KMS-11 (cell line): Measurements from ENCODE around the gene TRIM28.
"Not testable (repeated sequence)": the region's sequence is repeated elsewhere in the genome, so short reads cannot be mapped to it uniquely, and the experiment has no call there.

Experiments
- H2AFZ ChIP-seq: fragments of 200-600 bp; sonication (generic); 2 replicates; pipeline ENCODE4 v1.6.1; 2016; ENCODE audit warnings: antibody characterized with exemption, mixed run types, low read depth
- H3K27ac ChIP-seq: fragments of 200-600 bp; sonication (generic); 2 replicates; pipeline ENCODE4 v1.6.1; 2016; ENCODE audit warnings: mild to moderate bottlenecking, mixed run types
- H3K27me3 ChIP-seq: fragments of 200-600 bp; sonication (generic); 2 replicates; pipeline ENCODE4 v1.6.1; 2017; ENCODE audit warnings: mild to moderate bottlenecking, low read depth, mixed run types, moderate library complexity; ENCODE audit not compliant: insufficient read depth
- H3K36me3 ChIP-seq: fragments of 200-600 bp; sonication (generic); 2 replicates; pipeline ENCODE4 v1.6.1; 2017; ENCODE audit warnings: mild to moderate bottlenecking, mixed run types; ENCODE audit not compliant: insufficient read depth
- H3K4me1 ChIP-seq: fragments of 200-600 bp; sonication (generic); 2 replicates; pipeline ENCODE4 v1.6.1; 2016; ENCODE audit warnings: mild to moderate bottlenecking, low read depth, mixed run types; ENCODE audit not compliant: poor library complexity, severe bottlenecking
- H3K4me2 ChIP-seq: fragments of 200-600 bp; sonication (generic); 2 replicates; pipeline ENCODE4 v1.7.0; 2016; ENCODE audit warnings: mild to moderate bottlenecking, mixed run types
- H3K4me3 ChIP-seq: fragments of 200-600 bp; sonication (generic); IDR thresholded peaks from 2 replicates; pipeline ENCODE4 v1.6.1; 2017; ENCODE audit warnings: low read depth, low read length, mixed read lengths; ENCODE audit not compliant: insufficient read depth
- H3K79me2 ChIP-seq: fragments of 200-600 bp; sonication (generic); 2 replicates; pipeline ENCODE4 v1.6.1; 2016; ENCODE audit warnings: low read depth, mixed run types; ENCODE audit not compliant: insufficient read depth
- H3K9ac ChIP-seq: fragments of 200-600 bp; sonication (generic); 2 replicates; pipeline ENCODE4 v1.6.1; 2016; ENCODE audit warnings: mild to moderate bottlenecking, mixed run types
- H4K20me1 ChIP-seq: fragments of 200-600 bp; sonication (generic); 2 replicates; pipeline ENCODE4 v1.6.1; 2016; ENCODE audit warnings: mild to moderate bottlenecking, mixed run types; ENCODE audit not compliant: insufficient read depth
- TF ChIP-seq, protein P1 (sequence below): fragments of 200-600 bp; sonication (generic); conservative IDR thresholded peaks from 2 replicates; pipeline ENCODE4 v1.6.1; 2017; ENCODE audit warnings: low read depth, mild to moderate bottlenecking, antibody characterized with exemption, low read length, moderate library complexity, mixed read lengths

Gene TRIM28

DNA sequence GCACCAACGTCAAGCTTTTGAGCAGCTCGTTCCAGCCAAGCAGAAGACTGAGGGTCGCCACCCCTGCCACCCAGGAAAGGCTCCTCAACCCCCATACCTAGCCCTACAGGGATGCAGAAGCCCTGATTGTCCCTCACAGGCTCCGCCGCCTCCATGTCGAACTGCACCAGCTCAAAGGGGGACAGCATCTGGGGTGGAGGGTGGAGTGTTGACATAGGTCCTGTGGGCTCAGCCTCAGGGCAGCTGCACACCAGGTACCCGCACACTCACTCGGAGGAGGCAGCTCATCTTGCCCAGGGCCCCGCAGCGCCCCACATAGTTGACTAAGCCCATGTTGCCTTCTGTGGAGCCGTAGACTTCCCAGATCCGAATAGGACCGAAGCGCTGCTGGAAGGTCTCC lies 43.6 kb upstream of the TRIM28 start:
- no peaks in the 10 kb centered on the region for H3K27me3 ChIP-seq
- no peaks in the 10 kb centered on the region for H4K20me1 ChIP-seq
- 0 out of 2 replicates have a peak, but pooled peaks cover 16% of the 10 kb centered on the region for H3K79me2 ChIP-seq
- H3K4me2 ChIP-seq, result no peak overlapping the region
- TF ChIP-seq, protein P1, sequence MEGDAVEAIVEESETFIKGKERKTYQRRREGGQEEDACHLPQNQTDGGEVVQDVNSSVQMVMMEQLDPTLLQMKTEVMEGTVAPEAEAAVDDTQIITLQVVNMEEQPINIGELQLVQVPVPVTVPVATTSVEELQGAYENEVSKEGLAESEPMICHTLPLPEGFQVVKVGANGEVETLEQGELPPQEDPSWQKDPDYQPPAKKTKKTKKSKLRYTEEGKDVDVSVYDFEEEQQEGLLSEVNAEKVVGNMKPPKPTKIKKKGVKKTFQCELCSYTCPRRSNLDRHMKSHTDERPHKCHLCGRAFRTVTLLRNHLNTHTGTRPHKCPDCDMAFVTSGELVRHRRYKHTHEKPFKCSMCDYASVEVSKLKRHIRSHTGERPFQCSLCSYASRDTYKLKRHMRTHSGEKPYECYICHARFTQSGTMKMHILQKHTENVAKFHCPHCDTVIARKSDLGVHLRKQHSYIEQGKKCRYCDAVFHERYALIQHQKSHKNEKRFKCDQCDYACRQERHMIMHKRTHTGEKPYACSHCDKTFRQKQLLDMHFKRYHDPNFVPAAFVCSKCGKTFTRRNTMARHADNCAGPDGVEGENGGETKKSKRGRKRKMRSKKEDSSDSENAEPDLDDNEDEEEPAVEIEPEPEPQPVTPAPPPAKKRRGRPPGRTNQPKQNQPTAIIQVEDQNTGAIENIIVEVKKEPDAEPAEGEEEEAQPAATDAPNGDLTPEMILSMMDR, result no peak
- no peak overlapping the region for H3K27ac ChIP-seq
- peaks cover 10% of the 10 kb centered on the region for H3K4me1 ChIP-seq
- no peak overlapping the region for H2AFZ ChIP-seq
- no peaks in the 10 kb centered on the region for H3K36me3 ChIP-seq
- H3K9ac ChIP-seq, result no peak overlapping the region
- no peak overlapping the region for H3K4me3 ChIP-seq

DNA sequence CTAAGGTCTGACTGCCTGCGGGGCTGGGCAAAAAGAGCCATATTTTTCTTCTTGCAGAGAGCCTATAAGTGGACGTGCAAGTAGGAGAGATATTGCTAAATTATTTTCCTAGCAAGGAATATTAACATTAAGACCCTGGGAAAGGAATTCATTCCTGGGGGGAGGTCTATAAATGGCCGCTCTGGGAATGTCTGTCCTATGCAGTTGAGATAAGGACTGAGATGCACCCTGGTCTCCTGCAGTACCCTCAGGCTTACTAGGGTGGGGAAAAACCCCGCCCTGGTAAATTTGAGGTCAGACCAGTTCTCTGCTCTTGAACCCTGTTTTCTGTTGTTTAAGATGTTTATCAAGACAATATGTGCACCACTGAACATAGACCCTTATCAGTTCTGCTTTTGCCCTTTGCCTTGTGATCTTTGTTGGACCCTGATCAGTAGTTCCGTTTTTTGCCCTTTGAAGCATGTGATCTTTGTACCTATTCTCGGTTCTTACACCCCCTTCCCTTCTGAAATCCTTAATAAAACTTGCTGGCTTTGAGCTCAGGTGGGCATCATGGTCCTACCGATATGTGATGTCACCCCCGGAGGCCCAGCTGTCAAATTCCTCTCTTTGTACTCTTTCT lies 36.2 kb upstream of the TRIM28 start:
- not testable (repeated sequence) for H3K4me3 ChIP-seq, H2AFZ ChIP-seq, H3K27me3 ChIP-seq, H3K27ac ChIP-seq, H3K9ac ChIP-seq, H3K4me1 ChIP-seq, H3K4me2 ChIP-seq, H3K36me3 ChIP-seq, H4K20me1 ChIP-seq, H3K79me2 ChIP-seq

DNA sequence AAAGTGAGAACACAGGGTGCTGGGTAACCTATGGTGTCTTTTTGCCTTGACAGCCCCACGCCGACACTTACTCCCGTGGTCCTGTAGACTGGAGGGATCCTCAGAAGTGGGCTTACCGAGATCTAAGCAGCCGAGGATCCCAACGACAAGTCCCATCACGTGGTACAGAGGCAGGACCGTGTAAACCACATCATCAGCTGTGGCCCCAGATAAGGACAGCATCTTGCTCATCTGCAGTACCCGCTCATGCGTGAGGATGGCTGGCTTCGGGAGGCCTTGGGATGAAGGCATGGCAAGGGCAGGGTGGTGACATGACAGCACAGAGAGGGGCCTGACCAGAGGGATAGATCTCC lies 34.2 kb upstream of the TRIM28 start:
- no peak overlapping the region for H3K4me3 ChIP-seq
- peaks cover 4% of the 10 kb centered on the region for H3K79me2 ChIP-seq
- H3K4me1 ChIP-seq, result peaks cover 8% of the 10 kb centered on the region
- no peaks in the 10 kb centered on the region for H4K20me1 ChIP-seq
- no peaks in the 10 kb centered on the region for H3K36me3 ChIP-seq
- no peak overlapping the region for H3K9ac ChIP-seq
- H3K27me3 ChIP-seq, result no peaks in the 10 kb centered on the region
- no peak overlapping the region for H2AFZ ChIP-seq
- H3K27ac ChIP-seq, result no peak overlapping the region
- H3K4me2 ChIP-seq, result no peak overlapping the region
- TF ChIP-seq, protein P1, result no peak

DNA sequence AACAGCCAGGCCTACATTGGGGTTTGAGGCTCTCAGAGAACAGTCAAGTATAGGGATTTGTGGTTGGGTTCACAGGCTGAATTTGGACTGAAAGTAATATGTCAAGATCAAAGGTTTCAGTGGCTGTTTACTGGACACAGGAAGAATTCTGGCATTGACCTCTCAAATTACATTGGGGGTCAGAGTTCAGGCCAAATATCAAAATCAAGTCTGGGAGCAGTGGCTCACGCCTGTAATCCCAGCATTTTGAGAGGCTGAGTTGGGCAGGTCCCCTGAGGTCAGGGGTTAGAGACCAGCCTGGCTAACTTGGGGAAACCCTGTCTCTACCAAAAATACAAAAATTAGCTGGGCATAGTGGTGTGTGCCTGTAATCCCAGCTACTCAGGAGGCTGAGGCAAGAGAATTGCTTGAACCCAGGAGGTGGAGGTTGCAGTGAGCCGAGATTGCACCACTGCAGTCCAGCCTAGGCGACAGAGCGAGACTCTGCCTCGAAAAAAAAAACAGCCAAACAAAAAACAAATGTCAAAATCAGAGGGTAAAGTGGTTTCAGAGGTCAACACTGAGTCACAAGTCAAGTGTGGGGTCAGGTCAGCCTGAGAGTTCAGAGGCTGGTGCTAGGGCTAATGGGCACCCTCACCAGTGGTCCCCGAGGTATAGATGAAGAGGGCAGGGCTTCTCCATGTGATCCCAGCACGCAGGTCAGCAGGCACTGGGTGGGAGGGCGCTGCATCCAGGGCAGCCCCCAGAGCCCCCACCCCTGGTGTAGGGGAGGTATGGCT lies 33.6 kb upstream of the TRIM28 start:
- Histone ChIP-seq H3K9ac (no peak overlapping the region), H3K36me3 (no peaks in the 10 kb centered on the region), H4K20me1 (no peaks in the 10 kb centered on the region), H3K27me3 (no peaks in the 10 kb centered on the region), H3K4me1 (peaks cover 14% of the 10 kb centered on the region), H3K27ac (no peak overlapping the region), H3K4me2 (no peak overlapping the region), H2AFZ (no peak overlapping the region), H3K4me3 (no peak overlapping the region), H3K79me2 (peaks cover 10% of the 10 kb centered on the region)
- TF ChIP-seq, protein P1, result no peak
